GM18951 (cell line): ENCODE data around the gene PXK.

Experiments used
- POLR2A ChIP-seq: IDR thresholded peaks from 4 replicates; pipeline ENCODE4 v1.6.1; 2011; ENCODE audit warnings: mild to moderate bottlenecking; ENCODE audit not compliant: insufficient read length, insufficient read depth; ENCODE audit errors: extremely low read depth
- in situ Hi-C: fragments of 300-500 bp; cut with MboI; formaldehyde crosslinking; loops from one replicate; pipeline ENCODE4 v1.12.0; 2022; ENCODE audit warnings: low sequenced_read_pairs, mixed read lengths, inconsistent platforms; ENCODE audit not compliant: unreplicated experiment

Gene PXK

DNA sequence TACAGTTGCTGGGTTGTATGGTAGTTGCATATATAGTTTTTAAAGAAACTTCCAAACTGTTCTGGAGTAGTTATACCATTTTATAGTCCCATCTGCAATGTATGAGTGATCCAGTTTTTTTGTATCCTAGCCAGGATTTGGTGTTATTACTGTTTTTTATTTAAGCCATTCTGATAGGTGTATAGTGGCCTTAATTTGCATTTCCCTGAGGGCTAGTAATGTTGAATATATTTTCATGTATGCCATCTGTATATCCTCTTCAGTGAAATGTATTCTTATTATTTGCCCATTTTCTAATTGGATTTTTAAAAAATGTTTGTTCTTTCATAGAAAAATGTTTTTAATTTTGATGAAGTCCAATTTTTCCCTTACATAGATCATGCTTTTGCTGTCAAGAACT, 29.2 kb downstream of the PXK start:
- no peak for TF ChIP-seq POLR2A
- in situ Hi-C loops: no loop called here

DNA sequence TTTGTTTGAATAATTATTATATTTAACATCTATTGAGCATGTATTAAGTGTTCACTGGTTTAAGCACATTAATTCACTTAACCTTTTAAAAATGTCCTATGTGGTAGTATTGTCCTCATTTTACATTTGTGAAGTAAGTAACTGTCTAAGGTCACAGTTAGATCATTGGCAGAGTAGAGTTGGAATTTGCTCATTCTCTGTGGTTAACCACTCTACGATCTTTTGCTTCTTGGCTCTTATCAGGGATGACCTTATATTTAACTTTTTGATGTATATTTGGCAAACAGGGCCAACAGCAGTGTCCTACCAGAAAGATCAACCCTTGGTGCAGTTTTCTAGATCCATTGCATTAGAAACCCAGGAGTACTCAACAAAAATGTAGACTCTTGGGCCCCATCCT, 34.0 kb downstream of the PXK start:
- no peak for TF ChIP-seq POLR2A
- in situ Hi-C loops: no loop called here

DNA sequence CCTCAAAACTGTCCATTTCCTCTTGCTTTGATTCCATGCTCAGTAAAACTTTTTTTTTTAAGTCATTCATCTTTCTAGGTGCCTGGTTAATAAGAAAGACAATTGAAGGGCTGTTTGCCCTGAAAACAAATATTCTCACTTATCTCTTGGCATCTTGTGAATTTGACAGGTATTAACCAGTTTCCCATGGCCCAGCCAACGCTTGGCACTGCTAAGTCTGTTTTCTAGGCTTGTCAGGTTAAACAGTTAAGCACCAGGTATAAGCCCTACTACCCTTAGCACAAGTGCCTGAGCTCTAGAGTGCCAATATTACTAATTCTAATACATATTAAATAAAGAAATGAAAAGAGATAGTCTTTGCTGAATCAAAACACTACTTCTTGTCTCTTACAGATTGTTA, 36.3 kb downstream of the PXK start:
- TF ChIP-seq POLR2A: no peak

DNA sequence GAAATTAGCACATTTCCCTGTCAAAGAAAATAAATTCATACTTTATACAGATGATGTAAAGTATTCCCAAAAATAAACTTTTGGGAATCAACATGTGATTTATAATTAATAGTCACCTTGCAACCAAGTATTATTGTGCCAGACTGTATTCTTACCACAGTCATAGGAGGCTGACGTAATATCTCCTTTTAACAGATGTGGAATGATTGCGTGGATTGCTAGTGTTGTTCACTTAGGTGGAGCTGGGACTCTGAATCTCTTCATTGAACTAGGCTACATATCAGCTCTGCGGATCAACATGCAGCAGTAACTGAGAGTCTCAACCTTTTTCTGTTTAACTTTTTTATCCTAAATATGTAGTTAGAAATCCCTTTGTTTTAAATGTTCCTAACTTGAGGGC, 37.2 kb downstream of the PXK start:
- TF ChIP-seq POLR2A: no peak
- in situ Hi-C loops: no loop called here

More for the DNA sequence above, 36.3 kb downstream of the PXK start:
- in situ Hi-C loops: no loop called here

DNA sequence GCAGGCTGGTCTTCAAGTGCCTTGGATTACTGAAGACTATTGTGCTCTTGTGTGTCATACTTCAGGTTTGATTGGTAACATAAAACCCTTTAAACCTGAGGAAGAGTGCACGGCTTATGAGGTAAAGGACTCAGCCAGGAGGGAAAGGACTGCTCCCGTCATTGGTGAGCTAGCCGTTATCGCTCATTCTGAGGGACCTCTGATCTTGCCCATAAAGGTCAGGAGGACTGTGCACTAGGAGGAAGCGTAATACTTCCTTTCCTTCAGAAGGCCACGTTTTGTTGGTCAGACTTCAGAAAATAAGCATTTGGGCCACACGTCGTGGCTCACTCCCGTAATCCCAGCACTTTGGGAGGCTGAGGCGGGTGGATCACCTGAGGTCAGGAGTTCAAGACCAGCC, 37.7 kb downstream of the PXK start:
- TF ChIP-seq POLR2A: no peak
- in situ Hi-C loops: no loop called here

DNA sequence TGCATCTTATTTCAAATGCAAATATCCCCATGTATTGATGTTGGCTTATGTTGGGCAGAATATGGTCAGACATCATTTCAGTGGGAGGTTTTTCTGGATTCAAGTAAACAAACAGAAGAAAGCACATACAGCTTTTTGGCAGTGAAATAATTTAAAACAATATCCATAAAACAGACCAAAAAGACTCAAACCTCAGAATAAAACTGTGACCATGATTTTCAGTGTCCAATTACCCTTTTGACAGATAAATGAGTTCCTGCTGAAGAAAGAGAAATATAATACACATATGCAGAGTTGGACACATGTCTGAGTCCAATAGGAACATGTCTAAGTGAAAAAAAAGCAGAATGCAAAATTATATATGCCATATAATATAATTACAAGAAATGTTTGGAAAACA, 39.1 kb downstream of the PXK start:
- TF ChIP-seq POLR2A: no peak
- in situ Hi-C loops: no loop called here

DNA sequence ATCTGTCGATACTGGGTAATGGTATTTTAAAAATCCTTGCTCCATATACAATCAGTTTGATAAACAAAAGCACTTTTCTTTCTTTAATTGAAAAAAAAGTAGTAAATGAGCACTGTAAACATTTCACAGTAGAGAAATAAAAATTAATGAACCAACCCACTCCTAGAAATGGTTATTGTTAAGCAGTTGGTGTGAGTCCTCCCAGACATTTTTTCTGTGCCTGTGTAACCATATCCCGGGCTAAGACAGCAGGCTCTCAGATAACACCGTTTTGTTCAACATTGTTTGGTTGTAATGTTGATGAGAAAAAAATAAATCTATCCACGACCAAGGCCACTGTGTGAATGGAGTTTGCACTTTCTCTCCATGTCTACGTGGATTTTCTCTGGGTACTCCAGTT, 42.6 kb downstream of the PXK start:
- TF ChIP-seq POLR2A: no peak
- in situ Hi-C loops: no loop called here

DNA sequence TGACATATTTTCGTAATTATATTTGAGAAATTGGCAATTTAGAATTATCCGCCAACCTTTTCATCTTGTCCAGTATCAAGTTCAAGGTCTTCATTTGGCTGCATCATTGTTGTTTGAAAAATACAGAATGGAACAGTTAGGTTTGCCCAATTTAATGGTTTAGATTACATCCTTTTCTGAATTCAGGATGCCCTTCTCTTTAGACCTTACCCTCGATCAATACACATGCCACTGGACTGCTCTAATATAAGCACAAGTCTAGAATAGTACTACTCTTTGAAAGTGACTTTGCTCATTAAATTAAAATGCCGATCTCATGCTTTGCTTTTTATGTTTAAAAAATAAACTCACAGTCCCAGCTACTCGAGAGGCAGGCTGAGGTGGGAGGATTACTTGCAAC, 44.5 kb downstream of the PXK start:
- in situ Hi-C loops: no loop called here
- no peak for TF ChIP-seq POLR2A

DNA sequence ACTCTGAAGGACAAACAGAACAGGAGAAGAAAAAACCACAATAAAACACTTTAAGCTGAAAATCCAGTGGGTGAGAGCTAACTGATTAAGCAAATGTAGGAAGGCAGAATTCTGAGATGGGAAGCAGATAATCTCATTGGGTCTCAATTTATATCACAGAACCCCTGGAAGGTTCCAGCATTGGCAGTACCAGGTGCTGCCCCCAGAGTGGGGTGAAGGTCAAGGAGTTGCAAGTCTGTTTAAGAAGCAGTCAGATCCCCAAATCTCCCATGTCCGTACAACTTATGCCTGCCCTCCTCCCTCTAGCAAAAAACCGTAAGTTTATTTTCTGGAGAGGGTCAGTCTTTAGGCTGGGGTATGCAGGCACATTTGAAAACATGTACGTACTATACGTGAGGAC, 45.1 kb downstream of the PXK start:
- in situ Hi-C loops: no loop called here
- no peak for TF ChIP-seq POLR2A

DNA sequence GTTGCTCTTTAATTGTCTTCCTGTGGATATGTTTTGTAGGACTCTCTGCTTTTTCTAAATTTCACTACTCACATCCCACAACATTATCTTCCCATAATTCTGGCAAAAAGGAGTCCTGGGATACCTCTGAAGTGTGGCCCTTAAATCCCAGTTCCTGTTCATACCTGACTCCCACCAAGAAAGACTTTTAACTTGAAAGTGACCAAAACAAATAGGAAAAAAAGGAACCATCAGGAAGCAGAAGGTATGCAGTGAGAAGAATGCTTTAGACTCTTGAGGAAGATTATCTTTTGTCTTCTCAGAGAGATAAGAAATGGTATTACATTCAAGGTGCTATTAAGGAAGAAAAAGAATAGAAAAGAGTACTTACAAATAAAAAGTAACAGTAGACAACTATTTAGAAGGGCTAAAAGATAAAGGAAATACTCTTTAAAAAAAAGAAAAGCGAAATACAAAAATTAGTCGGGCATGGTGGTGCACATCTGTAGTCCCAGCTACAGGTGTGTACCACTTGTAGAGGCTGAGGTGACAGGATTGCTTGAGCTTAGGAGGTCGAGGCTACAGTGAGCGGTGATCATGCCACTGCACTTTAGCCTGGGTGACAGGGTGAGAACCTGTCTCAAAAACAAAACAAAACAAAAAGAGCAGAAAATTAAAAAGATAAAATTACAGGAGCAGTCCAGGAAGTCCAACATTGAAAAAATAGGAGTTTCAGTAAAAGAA, 46.8 kb downstream of the PXK start:
- TF ChIP-seq POLR2A: no peak

DNA sequence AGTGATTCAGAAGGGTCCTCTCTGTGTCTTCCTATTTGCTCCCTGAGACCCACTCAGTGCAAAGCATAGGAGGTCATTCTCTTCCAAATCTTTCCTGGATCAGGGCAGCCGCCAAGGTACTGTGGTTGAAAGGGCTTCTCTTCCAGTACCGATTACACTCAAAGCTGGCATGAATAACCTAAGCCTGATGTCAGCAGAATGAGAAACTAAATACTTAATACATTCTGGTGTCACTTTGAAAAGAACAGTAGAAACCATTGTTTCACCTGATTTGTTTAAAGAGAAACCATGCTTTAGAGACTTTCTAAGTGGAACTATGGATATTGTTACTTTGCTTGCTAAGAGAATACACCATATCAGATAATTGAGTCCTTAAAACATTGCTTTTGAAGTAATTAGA, 50.8 kb downstream of the PXK start:
- in situ Hi-C loops: no loop called here

More for the DNA sequence above, 46.8 kb downstream of the PXK start:
- in situ Hi-C loops: no loop called here

DNA sequence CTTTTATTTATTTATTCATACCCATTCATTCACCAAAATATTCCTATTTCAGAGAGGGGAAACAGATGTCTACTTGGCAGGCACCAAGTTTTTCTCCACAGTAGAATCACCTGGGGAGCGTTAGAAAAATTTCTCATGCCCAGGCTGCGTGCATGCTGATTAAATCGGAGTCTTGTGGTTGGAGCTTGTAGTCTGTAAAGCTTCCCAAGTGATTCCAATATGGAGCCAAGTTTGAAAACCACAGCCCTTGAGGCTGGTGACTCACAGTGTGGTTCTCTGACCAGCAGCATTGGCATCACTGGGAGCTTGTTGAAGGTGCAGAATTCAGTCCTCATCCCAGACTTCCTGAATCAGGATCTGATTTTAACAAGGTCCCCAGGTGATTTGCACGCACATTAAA, 51.2 kb downstream of the PXK start:
- in situ Hi-C loops: no loop called here
- TF ChIP-seq POLR2A: no peak

More for the DNA sequence above, 50.8 kb downstream of the PXK start:
- TF ChIP-seq POLR2A: no peak

DNA sequence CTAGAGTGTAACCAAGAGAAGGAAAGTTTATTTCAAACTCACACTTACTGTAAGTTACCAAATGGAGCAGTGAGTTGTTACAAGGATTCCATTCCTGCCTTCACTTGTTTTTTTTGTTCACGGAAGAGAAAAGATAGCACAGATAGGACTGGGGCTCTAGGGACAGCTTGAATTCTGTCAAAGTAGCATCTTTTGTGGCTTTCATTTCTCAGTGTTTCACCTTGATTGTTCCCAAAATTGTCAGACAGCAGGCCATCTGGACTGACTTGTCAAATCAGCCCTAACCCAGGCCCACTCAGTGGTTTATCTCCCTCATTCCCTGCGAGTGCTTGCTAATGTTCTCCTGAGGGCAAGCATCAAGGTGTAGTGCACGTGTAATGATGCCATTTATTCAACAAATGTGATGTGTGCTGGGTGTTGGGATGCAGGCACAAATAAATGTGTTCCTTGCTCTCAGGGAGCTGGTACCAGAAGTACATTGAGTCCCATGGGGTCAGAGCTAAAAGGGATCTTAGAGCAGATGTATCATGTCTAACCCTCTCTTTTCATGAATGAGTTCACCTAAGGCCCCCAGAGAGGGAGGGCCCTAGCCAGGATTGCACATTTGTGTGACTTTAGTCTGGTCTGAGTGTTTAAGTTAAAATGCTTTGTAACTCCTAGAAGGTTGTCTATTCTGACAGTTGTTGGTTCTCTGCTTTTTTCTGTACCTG, 51.8 kb downstream of the PXK start:
- in situ Hi-C loops: no loop called here
- no peak for TF ChIP-seq POLR2A

DNA sequence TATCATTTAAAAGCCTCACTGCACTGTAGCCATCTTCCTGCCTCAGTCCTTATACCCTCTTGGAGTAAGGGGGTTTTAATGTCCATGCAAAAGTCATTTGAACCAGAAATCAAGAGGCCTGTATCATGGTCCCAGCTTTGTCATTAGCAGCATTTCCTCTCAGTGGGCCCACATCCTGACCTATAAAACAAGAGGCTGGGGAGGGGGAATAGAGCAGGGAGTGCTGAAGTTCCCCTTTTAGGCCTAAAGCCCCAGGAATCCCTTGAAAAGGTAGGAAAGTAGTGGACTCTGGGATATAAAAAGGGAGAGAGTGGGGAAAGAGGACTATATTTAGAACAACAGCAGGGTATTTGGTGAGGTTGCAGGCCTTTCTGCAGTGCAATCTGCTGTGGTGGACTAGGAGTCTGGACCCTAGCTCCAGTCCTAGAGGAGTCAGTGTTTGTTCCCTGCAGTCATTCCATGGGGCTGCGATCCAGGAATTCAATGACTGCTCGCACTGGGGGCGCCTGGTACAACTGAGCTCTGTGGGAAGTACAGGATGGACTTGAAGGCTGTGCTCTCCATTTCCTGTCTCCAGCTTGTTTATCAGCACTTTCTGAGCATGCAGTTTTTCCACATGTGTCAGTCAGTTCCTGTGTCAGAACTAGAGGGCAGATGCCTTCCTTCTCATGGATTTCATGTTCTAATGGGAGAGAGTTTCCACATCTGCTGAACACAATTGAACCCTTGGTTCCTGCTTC, 54.1 kb downstream of the PXK start:
- no peak for TF ChIP-seq POLR2A
- in situ Hi-C loops: no loop called here
